Measurements from ENCODE around the gene TUBA4A.
A peak's percentile ranks its signal among the peaks of the same experiment; 100 is the strongest.

The TUBA4A gene

DNA sequence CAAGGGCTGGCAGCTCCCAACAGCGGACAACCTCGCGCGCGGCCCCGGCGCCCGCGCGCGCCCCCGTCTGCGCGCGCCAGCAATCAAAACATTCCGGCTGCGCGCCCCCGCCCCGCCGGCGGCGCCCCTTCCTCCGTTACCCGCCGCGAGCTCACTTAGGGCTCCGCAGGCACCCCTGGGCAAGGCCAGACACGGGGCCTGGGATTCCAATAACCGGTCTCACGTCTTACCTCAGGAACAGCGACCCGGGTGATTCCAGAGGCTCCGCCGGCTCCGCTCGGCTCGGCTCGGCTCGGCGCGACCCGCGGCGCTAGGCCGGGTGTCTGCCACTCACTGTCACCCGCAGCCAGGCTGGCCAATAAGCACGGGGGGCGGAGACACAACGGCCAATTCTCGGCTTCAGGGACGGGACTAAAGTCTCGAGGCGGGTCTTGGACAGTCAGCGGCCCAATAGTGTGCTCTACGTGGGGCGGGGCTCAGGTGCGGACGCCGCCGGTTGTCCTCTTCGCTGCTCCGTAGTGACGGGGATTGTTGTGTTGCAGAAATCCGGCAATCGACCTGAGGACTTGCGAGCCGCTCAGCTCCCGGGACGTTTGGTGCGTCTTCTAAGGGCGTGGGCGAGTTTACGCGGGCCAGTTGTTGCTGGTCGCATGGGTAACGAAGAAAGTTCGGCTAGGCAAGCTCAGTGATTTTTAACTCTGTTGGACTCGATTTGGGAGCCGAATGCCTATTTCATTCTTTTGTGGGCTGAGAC, 24.2 kb downstream of the TUBA4A start, which contains the start of the genes ANKZF1 and ATG9A:
ANKZF1 (plus strand) TSS at position 502 of the 754 bp plus-strand sequence. CDS start 452 bp downstream, outside the sequence.
ATG9A (minus strand) TSS at position 332 of the 754 bp plus-strand sequence. CDS start 1,612 bp downstream, outside the sequence.
- peak; percentile 99 for DNase-seq

DNA sequence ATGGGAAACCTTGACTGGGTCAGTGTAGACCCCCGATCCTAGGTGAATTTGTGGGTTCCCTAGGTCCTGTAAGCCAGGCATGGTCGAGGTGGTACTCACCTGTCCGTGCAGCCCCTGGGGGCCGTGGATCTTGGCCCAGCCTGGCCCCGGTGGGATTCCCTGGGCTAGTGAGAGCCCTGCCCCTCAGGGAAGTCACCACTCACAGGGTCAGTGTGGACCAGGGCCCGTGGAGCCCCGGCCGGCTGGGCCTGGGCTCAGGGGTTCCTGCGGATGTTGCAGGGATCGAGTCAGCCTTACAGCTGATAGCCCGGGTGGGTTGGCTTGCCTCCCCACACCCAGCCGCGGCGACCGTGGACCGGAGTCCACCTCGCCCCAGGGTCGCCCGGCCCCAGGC, 24.8 kb downstream of the TUBA4A start:
- no peak for DNase-seq

- no peak for DNase-seq
Observed at GRCh38 chr2:219228041-219228910, 25.4 kb downstream of the TUBA4A start.

DNA sequence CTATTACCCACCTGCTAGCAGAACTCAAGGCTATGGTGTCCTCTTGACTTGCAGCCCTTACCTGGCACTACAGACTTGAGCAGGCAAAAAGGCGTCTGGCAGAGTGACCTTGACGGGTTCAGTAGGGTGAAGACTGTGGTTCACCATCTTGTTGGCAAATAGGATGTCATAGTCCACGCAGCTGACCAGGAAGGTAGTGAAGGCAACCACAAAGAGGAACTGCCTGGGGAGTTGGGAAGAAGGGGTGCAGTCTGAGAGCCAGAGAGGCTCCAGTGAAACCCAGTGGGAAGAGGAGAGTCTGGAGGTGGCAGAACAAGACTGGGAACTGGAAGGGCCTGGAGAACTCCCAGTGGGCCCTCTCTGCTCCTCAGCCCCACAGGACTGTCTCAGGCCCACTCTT, 28.4 kb downstream of the TUBA4A start:
- no peak for DNase-seq

DNA sequence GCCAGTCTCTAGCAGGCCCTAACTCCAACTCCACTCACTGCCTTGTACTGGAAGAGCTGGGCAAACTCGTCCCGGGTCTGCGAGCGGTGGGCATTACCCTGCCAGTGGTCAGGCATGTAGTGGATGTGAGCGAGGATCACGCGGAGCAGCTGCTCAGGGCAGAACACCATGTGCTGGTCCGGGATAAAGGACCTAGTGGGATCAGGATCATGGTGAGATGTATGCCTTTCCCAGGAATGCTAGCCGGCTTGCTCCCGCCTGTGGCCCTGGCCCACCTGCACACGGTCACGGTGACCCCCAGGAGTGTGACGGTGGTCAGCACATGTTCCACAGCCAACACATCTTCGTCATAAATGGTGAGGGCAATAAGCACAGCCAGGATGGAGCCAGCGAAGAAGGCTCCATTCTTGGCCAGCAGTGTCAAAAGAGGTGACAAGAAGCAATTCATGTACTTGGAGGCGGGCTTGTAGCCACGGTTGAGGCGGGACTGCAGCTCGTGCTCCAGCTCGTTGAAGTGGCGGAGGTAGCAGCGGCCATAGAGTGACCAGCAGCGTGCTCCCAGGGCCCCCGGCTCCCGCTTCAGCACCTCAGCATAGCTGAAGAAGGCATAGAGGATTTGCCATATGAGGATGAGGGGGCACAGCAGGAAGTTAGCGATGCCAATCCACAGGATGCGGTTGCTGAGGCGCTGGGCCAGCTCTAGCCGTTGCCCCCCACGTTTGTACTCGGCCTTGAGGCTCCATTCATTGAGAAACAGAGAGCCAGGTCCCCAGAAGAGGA, 29.7 kb downstream of the TUBA4A start:
- no peak for DNase-seq

DNA sequence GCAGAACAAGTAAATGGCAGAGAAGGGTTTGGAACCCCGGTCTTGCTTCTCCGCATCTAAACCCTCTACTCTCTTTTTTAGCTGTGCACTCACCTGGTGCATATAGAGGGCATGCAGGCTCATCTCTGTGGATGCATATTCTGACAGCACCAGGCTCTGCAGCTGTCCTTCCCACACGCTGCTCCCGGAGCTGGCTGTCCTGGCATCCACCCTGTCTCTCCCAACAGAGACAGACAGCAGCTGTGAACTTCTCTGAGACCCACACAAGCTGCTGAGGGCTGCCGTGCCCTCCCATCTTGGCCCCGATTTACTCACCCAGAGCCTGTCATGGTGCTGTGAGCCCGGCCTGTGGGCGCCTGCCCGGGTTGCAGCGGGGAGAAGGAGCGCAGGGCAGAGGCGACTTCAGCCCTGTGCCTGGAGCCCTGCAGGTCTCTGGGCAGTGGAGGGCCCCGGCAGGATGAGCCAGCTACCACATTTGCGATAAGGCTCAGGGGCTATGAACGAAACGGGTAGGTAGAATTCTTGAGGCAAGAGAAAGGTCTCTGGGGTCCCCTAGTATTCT, 31.7 kb downstream of the TUBA4A start:
- DNase-seq = peak; percentile 83

DNA sequence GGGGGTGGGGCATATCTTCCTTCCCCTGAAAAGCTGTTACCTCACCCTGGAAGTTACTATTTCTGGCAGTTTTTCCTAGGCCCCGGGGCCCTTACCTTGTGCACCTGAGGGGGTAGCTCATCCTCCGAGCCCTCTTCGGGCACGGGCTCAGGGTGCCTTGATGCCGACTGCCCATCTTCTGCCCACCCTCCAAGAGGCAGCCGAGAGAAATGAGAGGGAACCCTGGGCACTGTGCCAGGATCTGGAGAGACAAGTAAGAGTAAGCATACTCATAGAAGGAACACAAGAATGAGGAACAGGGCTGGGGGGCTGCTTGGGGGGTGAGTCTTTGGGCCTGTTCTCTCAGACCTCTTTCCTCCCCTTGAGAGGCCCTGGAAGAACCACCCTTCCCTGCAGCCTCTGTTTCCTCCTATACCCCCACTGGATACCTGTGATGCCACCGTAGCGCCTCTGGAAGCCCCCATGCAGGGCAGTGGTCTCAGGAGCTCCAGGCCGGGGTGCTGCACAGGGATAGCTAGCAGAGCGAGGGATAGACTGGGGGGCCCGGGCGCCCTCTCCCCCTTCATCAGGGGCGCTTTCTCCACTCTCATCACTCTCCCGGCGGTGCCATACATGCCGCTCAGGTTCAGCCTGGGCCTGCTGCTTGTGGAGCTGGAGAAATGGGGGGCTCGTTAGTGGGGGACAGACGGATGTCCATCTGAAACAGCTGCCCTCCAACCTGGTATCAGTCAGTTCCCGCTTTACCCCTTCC, 32.9 kb downstream of the TUBA4A start:
- DNase-seq = no peak

- no peak for DNase-seq
Observed at GRCh38 chr2:219219784-219220532, 33.8 kb downstream of the TUBA4A start.

GRCh38 chr2:219218732-219219701, 34.7 kb downstream of the TUBA4A start, which contains the start of gene ABCB6:
Gene ABCB6, minus strand, starts transcription at chr2:219218958. Its CDS starts 285 bp downstream, at chr2:219218673.
- DNase-seq = peak; percentile 88

GRCh38 chr2:219218217-219218731, 35.4 kb downstream of the TUBA4A start:
- no peak for DNase-seq

DNA sequence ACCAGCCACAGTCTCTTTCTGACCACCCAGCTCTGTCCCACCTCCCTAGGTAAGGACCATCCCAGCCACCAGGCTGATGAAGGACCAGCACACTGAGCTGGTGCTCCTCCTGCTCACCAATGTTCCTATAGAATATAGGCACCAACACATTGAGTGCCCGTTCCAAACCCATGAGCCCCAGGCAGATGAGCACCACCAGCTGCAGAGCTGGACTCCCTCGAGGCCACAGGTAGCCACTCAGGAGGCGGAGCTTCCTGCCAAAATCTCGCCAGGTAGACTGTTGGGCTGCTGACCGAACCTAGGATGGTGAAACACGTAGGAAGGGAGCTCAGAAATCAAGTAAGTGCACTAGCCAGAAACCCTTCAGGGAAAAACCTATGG, 37.2 kb downstream of the TUBA4A start:
- DNase-seq = no peak

- DNase-seq = no peak
Observed at GRCh38 chr2:219215871-219216534, 37.7 kb downstream of the TUBA4A start.

- DNase-seq = no peak
Observed at GRCh38 chr2:219214786-219215185, 38.9 kb downstream of the TUBA4A start.

GRCh38 chr2:219214141-219214540, 39.6 kb downstream of the TUBA4A start:
- DNase-seq = no peak

GRCh38 chr2:219213486-219214071, 40.1 kb downstream of the TUBA4A start:
- no peak for DNase-seq

DNA sequence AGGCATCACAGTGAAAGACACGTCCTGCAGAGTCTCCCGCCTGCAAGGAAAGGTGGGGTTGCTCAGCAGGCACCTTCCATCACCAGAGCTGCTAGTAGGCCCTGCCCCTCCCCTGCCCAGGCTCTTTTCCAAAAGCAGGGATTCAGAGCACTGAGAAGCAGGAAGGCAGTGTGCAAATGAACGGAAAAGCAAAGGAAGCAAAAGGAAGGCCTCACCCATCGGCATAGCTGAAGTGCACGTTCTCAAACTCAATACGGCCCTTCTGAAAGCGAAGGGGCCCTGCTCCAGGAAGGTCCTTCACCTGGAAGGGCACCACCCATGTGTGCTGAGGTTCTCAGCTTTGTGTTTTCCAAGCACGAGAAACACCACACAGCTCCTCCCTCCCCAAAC, 40.7 kb downstream of the TUBA4A start:
- no peak for DNase-seq

- no peak for DNase-seq
Observed at GRCh38 chr2:219210886-219211362, 42.8 kb downstream of the TUBA4A start.

- DNase-seq = no peak
Observed at GRCh38 chr2:219210196-219210885, 43.4 kb downstream of the TUBA4A start.
